ENCODE data around the gene TRMT1.

TRMT1 gene

DNA sequence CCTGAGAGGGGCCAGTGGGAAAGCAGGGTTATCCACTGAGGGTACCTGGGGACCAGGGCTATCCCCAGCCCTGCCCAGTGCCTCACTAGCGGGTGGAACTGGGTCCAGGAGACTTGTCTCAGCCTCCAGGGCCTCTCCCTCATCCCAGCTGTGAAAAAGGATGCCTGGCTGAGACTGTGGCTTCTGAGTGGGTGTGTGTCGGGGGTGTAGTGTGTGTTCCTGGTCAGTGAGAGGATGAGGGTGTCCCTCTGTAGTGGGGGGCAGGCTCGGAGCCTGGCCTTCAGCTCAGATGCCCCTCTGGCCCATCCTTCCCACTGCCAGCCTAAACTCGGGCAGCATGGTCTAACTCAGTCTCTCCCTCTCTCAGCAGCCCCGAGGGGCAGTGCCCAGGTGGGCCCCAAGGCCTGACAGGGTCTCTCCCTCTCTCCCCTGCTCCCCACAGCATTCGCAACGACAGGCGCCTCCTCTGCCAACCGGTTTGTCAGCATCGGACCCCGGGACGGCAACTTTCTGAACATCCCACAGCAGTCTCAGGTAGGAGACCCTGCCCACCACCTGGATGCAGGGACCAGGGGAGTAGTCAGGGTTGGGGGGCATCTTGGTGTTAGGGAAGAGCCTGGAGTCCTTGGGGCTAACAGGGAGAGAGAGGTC is 26.6 kb downstream of the TRMT1 start:
- no peak for DNase-seq

DNA sequence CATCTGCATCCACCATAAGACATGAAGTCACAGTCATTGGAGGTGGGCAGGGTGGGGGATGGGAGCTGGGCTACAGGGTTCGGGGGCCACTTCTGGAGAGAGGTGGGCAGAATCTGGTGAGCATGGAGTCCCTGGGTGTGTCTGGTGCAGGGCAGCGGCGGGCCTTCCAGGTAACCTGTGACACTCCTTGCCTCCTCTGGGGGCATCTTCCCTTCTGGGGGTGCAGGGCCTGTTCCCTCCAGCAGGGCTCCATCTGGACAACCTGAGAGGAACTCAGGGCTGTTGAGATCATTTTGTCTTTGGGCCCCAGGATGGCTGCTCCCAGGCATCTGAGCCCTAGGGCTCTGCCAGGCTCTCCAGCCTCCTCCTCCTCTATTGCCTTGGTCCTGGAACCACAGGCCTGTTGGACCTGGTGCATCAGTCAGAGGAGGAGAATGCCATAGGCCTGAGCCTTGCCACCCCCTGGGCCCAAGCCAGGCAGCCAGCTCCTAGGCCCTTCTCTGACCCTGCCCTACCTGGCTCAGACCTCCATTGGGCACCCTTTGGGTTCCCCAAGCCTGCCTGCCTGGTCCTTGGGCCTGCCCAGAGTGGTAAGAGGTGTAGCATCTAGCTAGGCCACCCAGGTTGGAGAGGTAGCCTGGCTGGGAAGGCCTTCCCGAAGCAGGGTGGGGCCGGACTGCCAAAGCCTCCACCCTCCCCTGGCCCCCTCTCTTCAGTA is 27.2 kb downstream of the TRMT1 start:
- no peak for DNase-seq

DNA sequence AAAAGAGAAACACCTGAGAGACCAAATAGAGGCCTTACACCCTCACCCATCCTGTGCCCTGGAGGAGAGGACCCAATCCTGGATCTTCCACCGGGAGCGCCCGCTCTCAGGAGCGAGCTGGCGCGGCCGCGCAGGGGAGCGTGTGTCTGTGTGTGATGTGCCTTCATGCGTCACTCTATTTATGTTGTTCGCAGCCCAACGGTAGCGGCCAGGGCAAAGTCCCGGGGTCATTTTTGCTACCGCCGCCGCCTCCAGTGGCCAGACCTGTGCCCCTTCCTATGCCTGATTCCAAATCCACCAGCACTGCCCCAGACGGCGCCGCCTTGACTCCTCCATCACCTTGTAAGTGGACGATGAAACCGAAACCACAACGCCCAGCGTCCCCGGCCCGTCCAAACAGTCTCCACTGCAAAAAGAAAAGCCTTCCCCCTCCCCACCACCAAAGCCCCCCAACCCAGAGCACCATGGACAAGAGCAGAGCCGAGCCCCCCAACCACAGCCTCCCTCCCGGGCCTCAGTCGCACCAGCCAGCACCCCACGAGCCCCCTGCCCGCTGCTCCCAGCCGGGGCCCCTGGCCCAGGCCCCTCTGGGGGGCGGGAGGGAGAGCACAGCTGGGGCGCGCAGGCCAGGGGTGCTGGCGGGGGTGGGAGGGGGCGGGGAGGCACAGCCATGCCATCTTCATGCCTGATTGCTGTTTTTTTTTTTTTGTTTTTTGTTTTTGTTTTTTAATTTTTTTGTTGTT is 28.6 kb downstream of the TRMT1 start:
- DNase-seq, result no peak

DNA sequence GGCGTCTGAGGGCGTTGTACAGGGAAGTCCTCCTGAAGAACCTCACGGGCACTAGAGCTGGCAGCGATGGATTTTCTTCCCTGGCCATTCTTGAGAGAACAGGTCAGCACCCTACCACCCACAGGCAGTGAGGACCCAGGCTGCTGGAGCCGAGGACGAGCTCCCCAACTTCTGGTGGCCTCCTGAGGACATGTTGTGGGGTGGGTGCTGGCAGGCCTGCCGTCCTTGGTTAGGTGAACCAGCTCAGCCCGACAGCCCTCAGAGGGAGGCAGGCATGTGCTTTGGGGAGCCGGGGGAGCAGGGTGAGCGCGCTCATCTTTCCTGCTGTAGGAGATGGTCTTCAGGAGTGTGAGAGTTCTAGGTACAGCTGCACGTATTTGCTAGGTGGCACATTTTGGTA is 29.2 kb downstream of the TRMT1 start:
- DNase-seq, result no peak

DNA sequence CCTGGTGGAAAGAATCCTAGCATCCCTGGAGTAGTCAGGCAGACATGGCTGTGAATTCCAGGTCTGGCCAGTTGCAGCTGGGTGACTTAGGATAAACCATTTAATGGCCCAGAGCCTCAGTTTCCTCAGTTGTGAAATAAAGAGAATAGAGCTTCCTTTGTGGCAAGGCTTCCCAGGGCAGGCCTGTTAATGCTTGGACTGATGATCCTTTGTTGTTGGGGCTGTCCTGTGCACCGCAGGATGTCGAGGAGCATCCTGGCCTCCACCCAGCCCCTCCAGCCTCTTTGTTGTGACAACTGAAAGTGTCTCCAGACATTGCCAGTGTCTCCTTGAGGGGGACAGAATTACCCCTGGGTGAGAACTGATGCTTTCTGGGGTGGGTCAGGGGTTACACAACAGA is 30.2 kb downstream of the TRMT1 start:
- DNase-seq, result no peak

DNA sequence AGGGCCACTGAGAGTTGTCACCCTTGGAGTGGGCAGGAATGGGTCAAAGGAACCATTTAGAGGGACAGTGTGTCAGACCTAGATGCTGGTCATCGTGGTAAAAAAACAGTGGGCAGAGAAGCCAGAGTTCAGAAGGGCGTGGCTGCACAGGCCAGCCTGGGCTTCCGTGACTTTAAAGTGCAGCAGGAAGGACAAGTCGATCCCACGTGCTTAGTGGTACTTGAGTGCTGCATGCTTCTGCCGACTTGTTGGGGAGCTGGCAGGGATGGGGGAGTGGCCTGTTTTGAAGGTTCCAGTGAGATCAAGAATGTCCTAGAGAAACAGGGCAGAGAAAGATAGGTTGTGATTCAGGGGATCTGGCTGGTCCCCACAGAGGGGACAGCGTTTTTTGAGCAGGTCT is 30.9 kb downstream of the TRMT1 start:
- no peak for DNase-seq

DNA sequence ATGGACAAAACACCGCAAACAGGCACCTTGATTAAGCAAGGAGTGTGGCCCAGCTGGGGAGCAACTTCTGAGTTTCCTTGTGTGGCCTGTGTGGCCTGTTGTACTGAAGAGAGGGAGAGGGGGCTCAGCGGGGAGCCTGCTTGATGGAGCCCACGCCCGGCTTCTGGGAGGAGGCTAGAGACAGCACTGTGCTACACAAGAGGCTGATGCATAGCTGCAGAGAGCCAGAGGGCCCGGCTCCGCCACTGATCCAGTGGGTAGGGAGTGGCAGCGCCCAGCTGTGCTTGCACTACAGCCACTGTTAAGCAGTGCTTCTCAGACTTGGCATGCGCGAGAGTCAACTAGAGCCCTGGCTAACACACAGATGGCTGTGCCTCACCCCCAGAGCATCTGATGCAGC is 32.9 kb downstream of the TRMT1 start:
- no peak for DNase-seq

DNA sequence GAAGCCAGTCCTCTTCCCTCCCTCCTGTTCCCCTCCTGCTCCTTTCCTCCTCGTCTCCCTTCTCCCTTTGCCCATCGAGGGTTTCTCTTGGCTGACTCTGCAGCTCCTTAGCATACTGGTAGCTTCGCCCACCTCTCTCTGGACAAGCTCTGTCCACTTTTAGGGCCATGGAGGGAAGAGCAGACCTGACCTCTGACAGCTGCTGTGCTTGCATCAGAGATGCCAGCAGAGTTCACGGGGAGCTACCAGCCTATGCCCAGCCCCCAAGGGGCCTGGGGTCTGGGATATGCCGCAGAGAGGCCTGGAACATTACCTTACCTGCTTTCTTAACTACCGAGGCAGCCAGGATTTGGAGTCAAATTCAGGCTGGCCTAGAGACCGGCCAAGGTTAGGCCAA is 33.5 kb downstream of the TRMT1 start:
- no peak for DNase-seq

DNA sequence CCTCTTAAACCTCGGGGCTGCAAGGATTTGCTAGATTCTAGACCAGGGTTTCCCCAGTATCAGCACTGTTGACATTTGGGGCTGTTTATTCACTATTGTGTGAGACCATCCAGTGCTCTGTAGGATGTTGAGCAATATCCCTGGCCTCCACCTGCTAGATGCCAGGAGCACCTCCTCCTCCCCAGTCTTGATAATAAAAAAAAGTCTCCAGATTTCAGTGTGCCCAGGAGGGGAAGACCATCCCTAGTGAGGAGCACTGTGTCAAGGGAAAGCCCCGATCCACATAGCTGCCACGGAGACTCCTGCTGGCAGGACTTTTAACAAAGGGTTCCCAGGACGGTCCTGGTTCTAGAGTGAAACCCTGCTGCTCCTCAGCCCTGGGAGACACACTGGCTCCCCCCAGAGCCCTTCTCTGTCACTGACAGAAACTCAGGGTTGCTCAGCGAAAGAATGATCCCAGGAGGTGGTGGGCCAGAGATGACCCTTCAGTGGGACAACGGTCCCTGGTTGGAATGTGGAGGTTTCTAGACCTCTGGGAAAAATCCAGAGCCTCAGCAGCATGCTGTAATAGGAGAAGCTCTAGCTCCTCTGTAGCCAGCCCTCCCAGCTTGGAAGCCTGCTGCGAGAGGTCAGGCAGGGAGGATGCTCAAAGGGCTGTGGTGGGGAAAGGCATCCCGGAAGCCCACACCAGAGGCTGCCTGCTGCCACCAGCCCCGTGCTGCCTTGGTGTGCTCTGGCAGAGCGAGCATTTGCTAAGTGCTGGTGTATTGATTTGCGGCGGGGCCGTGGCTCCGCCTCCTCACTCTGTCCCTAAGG is 34.1 kb downstream of the TRMT1 start:
- DNase-seq, result no peak

DNA sequence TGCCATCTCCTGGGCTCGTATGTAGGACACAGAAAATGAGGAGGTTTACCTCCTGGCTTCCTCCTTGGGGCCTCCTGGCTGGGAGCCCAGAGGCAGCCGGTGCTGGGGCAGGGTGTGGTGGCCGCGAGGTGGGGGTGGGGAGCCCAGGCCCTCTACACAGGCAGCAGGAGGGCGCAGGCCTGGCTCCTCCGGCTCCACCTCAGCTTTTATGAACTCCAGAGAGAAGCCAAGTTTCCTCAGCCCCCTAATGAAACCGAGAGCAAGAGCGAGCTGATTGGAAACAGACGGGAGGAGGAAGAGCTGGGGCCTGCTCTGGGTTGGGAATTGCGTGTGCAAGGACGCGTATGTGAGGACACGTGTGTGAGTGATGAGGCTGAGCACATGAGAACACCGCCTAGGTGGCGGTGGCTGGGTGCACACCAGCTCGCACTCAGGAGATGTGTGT is 37.0 kb downstream of the TRMT1 start:
- DNase-seq, result no peak

DNA sequence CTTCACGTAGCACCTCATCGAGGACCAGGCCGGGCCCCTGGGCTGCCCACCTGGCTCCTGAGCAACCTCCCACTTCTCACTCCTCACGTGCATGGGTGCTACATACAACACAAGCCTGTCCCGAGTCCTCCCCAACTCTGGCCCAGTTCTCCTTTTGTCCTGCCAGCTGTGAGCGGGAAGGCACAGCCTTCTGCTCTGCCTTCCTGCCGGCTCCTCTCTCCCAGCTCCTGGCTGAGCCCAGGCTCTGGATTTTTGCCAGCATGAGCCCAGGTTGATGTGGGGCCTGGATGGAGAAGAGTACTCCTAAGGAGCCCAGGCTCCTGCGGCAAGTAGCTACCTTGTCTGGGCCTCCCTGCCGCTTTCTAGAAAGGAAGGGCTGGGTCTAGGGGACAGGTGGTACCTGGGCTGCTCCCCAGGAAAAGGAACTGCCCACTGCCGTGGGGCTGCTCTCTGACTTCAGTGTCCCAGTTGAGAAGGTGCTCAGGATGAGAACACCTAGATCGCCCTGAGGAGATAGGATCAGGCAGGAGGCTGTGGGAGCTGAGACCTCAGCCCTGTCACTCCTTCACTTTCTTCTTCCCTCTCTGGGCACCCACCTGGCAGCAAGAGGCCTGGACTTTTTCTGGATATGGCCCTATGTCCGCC is 37.5 kb downstream of the TRMT1 start:
- no peak for DNase-seq

DNA sequence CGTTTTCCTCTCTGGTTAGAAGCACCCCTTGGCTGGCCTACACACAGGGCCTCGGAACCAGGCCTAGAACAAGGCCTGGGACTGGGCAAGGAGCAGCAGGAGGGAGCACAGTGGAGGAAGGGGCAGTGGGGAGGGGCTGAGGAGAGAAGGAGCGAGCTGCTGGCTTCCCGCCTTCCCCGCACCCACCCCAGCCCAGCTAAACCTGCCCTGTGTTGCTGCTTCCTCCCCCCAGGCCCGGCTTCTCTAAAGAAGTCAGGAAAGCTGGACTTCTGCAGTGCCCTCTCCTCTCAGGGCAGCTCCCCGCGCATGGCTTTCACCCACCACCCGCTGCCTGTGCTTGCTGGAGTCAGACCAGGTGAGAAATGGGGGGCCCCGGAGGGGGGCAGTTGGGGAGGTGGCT is 38.2 kb downstream of the TRMT1 start:
- no peak for DNase-seq

DNA sequence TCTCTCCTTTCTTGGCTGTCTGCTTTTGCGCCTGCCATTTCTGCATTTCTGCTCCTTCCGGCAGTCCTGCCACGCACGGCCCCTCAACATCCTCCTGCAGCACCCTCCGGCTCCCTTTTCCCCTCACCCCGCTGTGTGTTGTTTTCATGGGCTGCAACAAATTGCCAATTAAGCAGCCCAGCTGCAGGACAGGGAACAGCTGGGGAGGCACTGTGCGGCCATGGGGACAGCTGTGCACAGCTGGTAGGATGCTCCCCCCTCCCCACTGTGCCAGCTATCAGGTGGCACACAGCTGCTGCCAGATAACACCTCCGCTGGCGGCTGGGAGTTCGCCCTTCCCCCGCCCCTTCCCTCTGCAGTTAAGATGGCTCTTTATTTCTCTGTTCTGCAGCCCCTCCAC is 39.3 kb downstream of the TRMT1 start:
- no peak for DNase-seq

DNA sequence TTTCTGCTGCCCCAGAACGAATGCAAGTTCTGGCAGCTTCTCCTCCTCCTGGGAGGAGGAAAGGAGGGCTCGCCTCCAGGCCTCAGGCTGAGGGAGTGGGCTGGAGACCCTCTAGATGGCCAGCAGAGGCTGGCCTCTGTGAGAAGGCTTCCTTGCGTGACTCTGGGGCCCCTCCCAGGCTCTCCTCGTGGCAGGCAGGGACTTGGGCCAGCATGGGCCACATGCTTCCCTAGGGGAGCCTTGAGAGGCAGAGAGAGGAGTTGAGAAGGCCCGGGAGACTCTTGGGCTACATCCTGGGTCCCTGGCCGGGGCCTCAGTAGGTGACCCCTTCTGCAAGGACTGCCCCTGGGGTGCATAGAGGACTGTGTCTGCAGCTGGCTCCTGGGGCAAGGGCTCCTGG is 39.8 kb downstream of the TRMT1 start:
- DNase-seq, result no peak

DNA sequence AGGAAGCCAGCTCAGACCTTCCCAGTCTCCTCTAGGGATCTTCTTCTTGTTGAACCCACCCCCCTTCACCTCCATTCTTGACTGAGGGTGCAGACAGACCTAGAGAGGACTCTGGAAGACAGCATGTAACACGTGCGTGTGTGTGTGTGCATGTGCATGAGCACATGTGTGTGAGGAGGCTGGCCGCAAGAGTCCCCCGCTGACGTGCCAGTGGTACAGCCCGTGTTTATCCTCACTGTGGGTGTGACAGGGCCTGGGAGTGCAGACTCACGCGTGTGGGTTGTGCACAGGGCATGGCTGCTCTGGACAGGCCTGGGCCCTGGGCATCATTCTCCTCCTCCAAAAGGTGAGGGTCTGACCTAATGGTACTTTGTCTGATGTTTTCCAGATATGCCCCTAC is 40.2 kb downstream of the TRMT1 start:
- DNase-seq, result no peak

DNA sequence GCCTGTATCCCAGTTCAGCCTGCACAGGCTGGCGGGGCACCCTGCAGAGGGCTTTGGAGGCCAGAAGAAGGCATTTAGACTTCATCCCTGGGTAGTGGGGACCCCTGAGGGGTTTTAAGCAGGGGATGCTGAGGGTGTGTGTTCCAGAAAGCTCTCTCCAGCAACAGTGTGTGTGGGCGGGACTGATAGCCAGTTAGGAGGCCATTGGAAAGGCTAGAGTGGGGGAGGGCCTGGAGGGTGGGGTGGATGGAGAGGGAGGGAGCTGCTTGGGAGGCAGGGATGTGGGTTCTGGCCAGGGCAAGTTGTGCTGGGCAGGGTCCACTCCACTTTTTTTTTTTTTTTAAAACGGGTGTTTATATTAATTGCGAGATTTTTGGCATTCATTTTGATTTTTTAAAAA is 42.2 kb downstream of the TRMT1 start:
- DNase-seq, result no peak

DNA sequence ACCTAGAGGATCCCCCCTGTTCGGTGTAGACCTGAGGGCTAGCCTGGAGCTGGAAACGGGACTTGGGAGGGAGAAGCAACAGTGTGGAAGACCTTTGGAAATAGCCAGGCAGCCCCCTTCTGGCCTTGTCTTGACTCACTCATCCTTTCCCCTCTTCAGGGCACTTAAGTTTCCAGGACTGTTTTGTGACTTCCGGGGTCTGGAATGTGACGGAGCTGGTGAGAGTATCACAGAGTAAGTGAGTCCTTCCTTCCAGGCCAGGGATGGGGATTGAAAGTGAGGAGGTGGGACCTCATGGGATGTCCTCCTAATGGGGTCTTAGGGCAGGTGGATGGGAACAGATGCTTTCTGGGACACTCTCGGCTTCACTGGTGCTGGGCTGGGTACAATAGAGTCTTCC is 43.3 kb downstream of the TRMT1 start:
- no peak for DNase-seq

DNA sequence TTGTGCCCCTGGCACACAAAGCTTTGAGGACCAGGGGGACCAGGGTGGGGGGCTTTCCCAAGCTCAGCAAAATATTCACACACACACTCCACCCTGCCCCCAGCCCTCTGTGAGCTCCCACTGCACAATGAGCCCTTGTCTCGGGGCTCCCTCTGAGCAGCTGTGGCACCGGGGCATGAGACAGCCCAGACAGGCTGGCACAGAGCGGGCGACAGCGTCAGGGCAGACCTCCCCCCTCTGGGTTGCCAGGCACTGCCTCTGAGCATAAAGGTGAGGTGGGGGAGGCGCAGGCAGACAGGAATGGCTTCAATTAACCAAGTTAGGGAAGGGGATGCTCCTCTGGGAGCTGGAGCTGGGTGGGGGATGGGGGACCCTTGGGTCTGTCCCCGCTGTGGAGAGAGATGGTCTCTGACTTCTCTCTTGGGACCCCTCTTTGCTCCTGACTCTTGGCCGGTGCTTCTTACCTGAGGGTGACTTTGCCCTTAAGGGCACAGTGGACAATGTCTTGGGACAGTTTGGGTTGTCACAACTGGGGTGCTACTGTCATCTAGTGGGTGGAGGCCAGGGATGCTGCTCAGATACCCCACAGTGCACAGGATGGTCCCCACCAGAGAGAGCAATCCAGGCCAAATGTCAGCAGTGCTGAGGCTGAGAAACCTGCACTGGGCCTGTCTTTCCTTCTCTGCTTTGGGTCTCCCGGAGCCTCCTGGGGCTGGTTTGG is 44.2 kb downstream of the TRMT1 start:
- DNase-seq, result no peak

DNA sequence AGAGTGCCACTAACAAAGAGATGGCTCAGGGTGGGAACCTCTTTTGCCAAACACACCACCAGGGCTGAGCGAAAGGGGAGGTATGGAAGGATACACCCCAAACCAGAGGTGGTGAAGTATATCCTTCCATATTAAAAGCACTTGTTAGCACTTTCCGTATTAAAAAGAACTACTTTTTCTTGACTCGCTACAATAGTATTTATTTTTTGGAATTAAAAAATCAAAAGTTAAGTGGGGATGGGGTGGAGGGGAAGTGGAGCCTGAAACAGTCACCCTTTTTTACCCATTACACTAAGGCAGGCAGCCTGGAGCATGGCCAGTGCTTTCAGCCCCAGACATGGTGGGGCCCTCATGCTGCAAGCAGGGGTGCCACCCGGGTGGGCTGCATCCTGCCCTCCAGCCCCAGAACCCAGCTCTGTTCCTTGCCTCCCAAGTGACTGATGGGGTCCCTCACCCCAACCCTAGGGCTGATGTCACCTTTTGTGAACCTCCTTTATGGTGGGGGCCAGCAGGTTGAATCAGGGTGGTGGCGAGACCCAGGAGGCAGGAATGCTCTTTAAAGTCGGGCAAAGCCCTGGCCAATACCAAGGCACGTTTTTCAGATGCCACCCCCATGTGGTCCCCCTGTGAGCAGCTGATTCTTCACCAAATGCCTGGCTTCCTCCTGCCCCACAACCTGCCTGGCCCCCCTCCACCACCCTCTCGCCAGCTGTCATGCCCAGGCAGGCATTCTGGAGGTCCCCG is 44.9 kb downstream of the TRMT1 start:
- no peak for DNase-seq

DNA sequence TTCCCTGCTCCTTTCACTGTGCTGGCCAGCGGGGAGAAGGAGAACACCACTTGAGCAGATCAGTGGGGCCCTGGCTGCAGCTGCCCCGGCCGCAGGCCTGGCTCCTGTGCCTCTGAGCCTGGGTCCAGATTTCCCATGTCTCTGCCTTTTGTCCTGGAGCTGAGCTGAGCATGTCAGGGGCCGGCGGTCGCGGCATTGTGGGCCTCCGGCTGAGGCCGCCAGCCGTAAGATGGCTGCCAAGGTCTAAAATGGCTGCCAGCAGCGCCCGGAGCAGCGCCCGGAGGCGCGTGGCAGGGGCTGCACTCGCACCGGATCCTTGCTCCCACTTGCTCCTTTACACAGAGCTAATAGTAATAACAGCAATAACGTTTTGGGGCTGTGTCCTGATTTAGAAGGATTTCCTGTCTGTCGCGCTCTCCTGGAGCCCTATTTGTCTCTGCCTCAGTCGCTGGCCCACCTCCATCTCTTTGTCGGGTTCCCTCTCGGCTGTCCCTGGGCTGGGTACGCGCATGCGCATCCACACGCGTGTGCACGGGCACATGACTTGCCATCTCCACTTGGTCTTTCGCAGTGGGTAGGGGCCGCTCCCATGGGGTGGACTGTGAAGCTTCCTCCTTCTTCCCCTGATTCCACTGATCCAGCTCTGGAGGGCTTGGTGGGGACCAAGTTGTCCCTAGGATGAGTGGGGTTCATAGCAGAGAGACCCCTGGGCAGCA is 46.0 kb downstream of the TRMT1 start:
- DNase-seq, result no peak

Data from CD4-positive, alpha-beta T cell treated with Interleukin-4 for 4 hours (primary cell).